H9 (cell line): ENCODE data around the gene TRPC6. TPM values are rescaled to one million over a fixed set of nuclear protein-coding genes. Genes with fewer than 3 reads are reported as not detected.

Experiments used
- DNase-seq: peaks from one replicate; pipeline ENCODE4 v3.0.0-alpha.2; 2017
- H2AFZ ChIP-seq: one replicate; pipeline ENCODE4 v1.6.1; 2013; ENCODE audit warnings: mild to moderate bottlenecking, low read length, control low read depth, moderate library complexity
- H2AK5ac ChIP-seq: 2 replicates; pipeline ENCODE4 v1.6.1; 2013; ENCODE audit warnings: low read length, control low read depth, mixed read lengths; ENCODE audit not compliant: insufficient read length
- H2BK120ac ChIP-seq: one replicate; pipeline ENCODE4 v1.6.1; 2013; ENCODE audit warnings: low read depth, mild to moderate bottlenecking, low read length, control low read depth, inconsistent platforms; ENCODE audit not compliant: poor library complexity, severe bottlenecking
- H2BK12ac ChIP-seq: 2 replicates; pipeline ENCODE4 v1.6.1; 2013; ENCODE audit warnings: low read length, control low read depth, mixed read lengths, low read depth; ENCODE audit not compliant: insufficient read length
- H2BK15ac ChIP-seq: 2 replicates; pipeline ENCODE4 v1.6.1; 2013; ENCODE audit warnings: low read depth, low read length, control low read depth
- H2BK20ac ChIP-seq: one replicate; pipeline ENCODE4 v1.6.1; 2013; ENCODE audit warnings: low read depth, mild to moderate bottlenecking, low read length, control low read depth, inconsistent platforms; ENCODE audit not compliant: poor library complexity, severe bottlenecking
- H2BK5ac ChIP-seq: 2 replicates; pipeline ENCODE4 v1.6.1; 2013; ENCODE audit warnings: low read length, control low read depth, mixed read lengths; ENCODE audit not compliant: insufficient read length
- H3K14ac ChIP-seq: 2 replicates; pipeline ENCODE4 v1.6.1; 2013; ENCODE audit warnings: low read length, control low read depth; ENCODE audit not compliant: insufficient read depth
- H3K18ac ChIP-seq: 2 replicates; pipeline ENCODE4 v1.6.1; 2013; ENCODE audit warnings: low read depth, mild to moderate bottlenecking, mixed read lengths, low read length, control low read depth; ENCODE audit not compliant: insufficient read length
- H3K23ac ChIP-seq: 2 replicates; pipeline ENCODE4 v1.6.1; 2013; ENCODE audit warnings: low read length, control low read depth, mixed read lengths, low read depth; ENCODE audit not compliant: insufficient read length
- H3K23me2 ChIP-seq: 2 replicates; pipeline ENCODE4 v1.6.1; 2013; ENCODE audit warnings: low read depth, mild to moderate bottlenecking, mixed read lengths, low read length, control low read depth; ENCODE audit not compliant: insufficient read length, poor library complexity, severe bottlenecking
- H3K27ac ChIP-seq: 2 replicates; pipeline ENCODE4 v1.5.1; 2013; ENCODE audit warnings: low read length, control low read depth, mixed read lengths, low read depth; ENCODE audit not compliant: insufficient read length
- H3K27me3 ChIP-seq: 2 replicates; pipeline ENCODE4 v1.6.1; 2013; ENCODE audit warnings: low read length, control low read depth, inconsistent platforms; ENCODE audit not compliant: insufficient read depth
- H3K4ac ChIP-seq: 2 replicates; pipeline ENCODE4 v1.6.1; 2013; ENCODE audit warnings: low read depth, mild to moderate bottlenecking, control low read depth, inconsistent platforms, low read length, moderate library complexity
- H3K4me1 ChIP-seq: 2 replicates; pipeline ENCODE4 v1.6.1; 2013; ENCODE audit warnings: low read length, control low read depth, inconsistent platforms; ENCODE audit not compliant: insufficient read depth
- H3K4me2 ChIP-seq: 2 replicates; pipeline ENCODE4 v1.6.1; 2013; ENCODE audit warnings: low read length, control low read depth, mixed read lengths; ENCODE audit not compliant: insufficient read length, insufficient read depth
- H3K56ac ChIP-seq: 2 replicates; pipeline ENCODE4 v1.6.1; 2013; ENCODE audit warnings: low read depth, mild to moderate bottlenecking, mixed read lengths, low read length, control low read depth; ENCODE audit not compliant: insufficient read length
- H3K79me1 ChIP-seq: 2 replicates; pipeline ENCODE4 v1.6.1; 2013; ENCODE audit warnings: low read depth, mild to moderate bottlenecking, moderate library complexity, low read length, control low read depth, inconsistent platforms; ENCODE audit not compliant: insufficient read depth, poor library complexity, severe bottlenecking
- H3K79me2 ChIP-seq: 2 replicates; pipeline ENCODE4 v1.6.1; 2013; ENCODE audit warnings: low read length, control low read depth, inconsistent platforms; ENCODE audit not compliant: insufficient read depth
- H3K9ac ChIP-seq: 2 replicates; pipeline ENCODE4 v1.6.1; 2013; ENCODE audit warnings: low read length, control low read depth, mixed read lengths; ENCODE audit not compliant: insufficient read length; ENCODE audit errors: extremely low read depth
- H3K9me3 ChIP-seq: one replicate; pipeline ENCODE4 v1.6.1; 2013; ENCODE audit warnings: low read depth, low read length, inconsistent platforms; ENCODE audit not compliant: control insufficient read depth
- H3T11ph ChIP-seq: one replicate; pipeline ENCODE4 v1.6.1; 2013; ENCODE audit warnings: mild to moderate bottlenecking, low read length, control low read depth, inconsistent platforms
- H4K20me1 ChIP-seq: one replicate; pipeline ENCODE4 v1.6.1; 2013; ENCODE audit not compliant: control insufficient read depth, insufficient read length, insufficient read depth
- H4K5ac ChIP-seq: 2 replicates; pipeline ENCODE4 v1.6.1; 2013; ENCODE audit warnings: low read depth, mild to moderate bottlenecking, mixed read lengths, low read length, control low read depth; ENCODE audit not compliant: insufficient read length
- H4K8ac ChIP-seq: replicated peaks from 2 replicates; pipeline ENCODE4 v1.6.1; 2013; ENCODE audit warnings: low read length, control low read depth, mixed read lengths, low read depth; ENCODE audit not compliant: insufficient read length
- H4K91ac ChIP-seq: 2 replicates; pipeline ENCODE4 v1.6.1; 2013; ENCODE audit warnings: low read depth, mild to moderate bottlenecking, moderate library complexity, mixed read lengths, low read length, control low read depth; ENCODE audit not compliant: insufficient read length
- H3K27ac Mint-ChIP-seq, 3 experiments: 2 replicates in 2 of 3; 3 replicates in 1 of 3; pipeline ENCODE4 v1.8.0; 2020 to 2021; ENCODE audit warnings: mixed read lengths in 3 of 3, mild to moderate bottlenecking in 1 of 3, moderate library complexity in 1 of 3
- H3K27me3 Mint-ChIP-seq: 2 replicates; pipeline ENCODE4 v1.8.0; 2021; ENCODE audit warnings: low read depth, mild to moderate bottlenecking, moderate library complexity, mixed read lengths
- H3K36me3 Mint-ChIP-seq, 3 experiments: 2 replicates in 2 of 3; 3 replicates in 1 of 3; pipeline ENCODE4 v1.8.0; 2020 to 2021; ENCODE audit warnings: low read depth in 3 of 3, mixed read lengths in 3 of 3; ENCODE audit not compliant: insufficient read depth in 1 of 3
- H3K4me1 Mint-ChIP-seq, 2 experiments: 2 replicates each; pipeline ENCODE4 v1.8.0; 2020; ENCODE audit warnings: mixed read lengths in 2 of 2
- H3K4me3 Mint-ChIP-seq, 2 experiments: 2 replicates in 1 of 2; 3 replicates in 1 of 2; pipeline ENCODE4 v1.8.0; 2020 to 2021; ENCODE audit warnings: mild to moderate bottlenecking in 2 of 2, mixed read lengths in 2 of 2, moderate library complexity in 1 of 2
- H3K9me3 Mint-ChIP-seq, 2 experiments: 2 replicates in 1 of 2; 3 replicates in 1 of 2; pipeline ENCODE4 v1.8.0; 2020; ENCODE audit warnings: mild to moderate bottlenecking in 2 of 2, mixed read lengths in 2 of 2, moderate library complexity in 1 of 2
- CTCF ChIP-seq: fragments of 200-600 bp; sonication (generic); conservative IDR thresholded peaks from 3 replicates; pipeline ENCODE4 v1.8.0; 2021; ENCODE audit warnings: antibody characterized with exemption, mild to moderate bottlenecking
- WGBS: extraction: QIAGEN DNeasy Blood & Tissue Kit; methylation state at CpG from one replicate; pipeline ENCODE4 v1.1.7; 2013; ENCODE audit warnings: missing lambda C conversion rate, low lambda C conversion rate, mixed read lengths; ENCODE audit not compliant: insufficient read length; ENCODE audit errors: extremely low coverage; 5-methylcytosine and 5-hydroxymethylcytosine counted together
- total RNA-seq: library from RNA; stranded (reverse); gene quantifications from 2 replicates; pipeline ENCODE4 v1.2.1, GENCODE V29; 2021

TRPC6 gene
- total RNA-seq, 1 experiment from 2014 or later: 14.4 TPM

- no peaks in the 10 kb centered on the region for H3K4me1 ChIP-seq
- no peak overlapping the region for H3K23ac ChIP-seq
- no peak overlapping the region for H2BK5ac ChIP-seq
- DNase-seq: peak; percentile 67
- no peak overlapping the region for H3K56ac ChIP-seq
- Mint-ChIP-seq H3K36me3 (peaks cover 0 to 8% (median 7%) of the 10 kb centered on the region in 3 experiments; a peak in 3 of 7 replicates), H3K27ac (peak overlapping the region in 1 of 3 experiments; percentile 62; a peak in 1 of 7 replicates), H3K4me3 (no peak overlapping the region), H3K27me3 (no peaks in the 10 kb centered on the region), H3K4me1 (peaks cover 13 to 27% of the 10 kb centered on the region in 2 experiments), H3K9me3 (peaks cover 7 to 9% of the 10 kb centered on the region in 2 experiments; a peak in 3 of 5 replicates)
- H2AFZ ChIP-seq: no peak overlapping the region
- no peak overlapping the region for H2AK5ac ChIP-seq
- H4K8ac ChIP-seq: no peak overlapping the region
- no peaks in the 10 kb centered on the region for H3K79me1 ChIP-seq
- no peak overlapping the region for H3K18ac ChIP-seq
- no peak overlapping the region for H3K14ac ChIP-seq
- no peak overlapping the region for H3K4me2 ChIP-seq
- H2BK120ac ChIP-seq: no peak overlapping the region
- no peaks in the 10 kb centered on the region for H3K79me2 ChIP-seq
- H4K5ac ChIP-seq: no peak overlapping the region
- no peak overlapping the region for H3K9ac ChIP-seq
- WGBS: no CpG with 5 or more reads among the region's 5 CpGs
- H3K27ac ChIP-seq: no peak overlapping the region
- H2BK12ac ChIP-seq: no peak overlapping the region
- H3K4ac ChIP-seq: no peak overlapping the region
- no peaks in the 10 kb centered on the region for H3K23me2 ChIP-seq
- no peak overlapping the region for H4K91ac ChIP-seq
- TF ChIP-seq CTCF: no peak
- no peaks in the 10 kb centered on the region for H3K27me3 ChIP-seq
- H3K9me3 ChIP-seq: no peaks in the 10 kb centered on the region
- H2BK20ac ChIP-seq: no peak overlapping the region
- H2BK15ac ChIP-seq: no peak overlapping the region
- H4K20me1 ChIP-seq: no peaks in the 10 kb centered on the region
- H3T11ph ChIP-seq: no peak overlapping the region
Observed at GRCh38 chr11:101567071-101567470, 16.7 kb downstream of the TRPC6 start.
